GM19025 (cell line): ENCODE data around the gene METTL22.

Source experiments
- ATAC-seq: cut with Tn5 transposase; IDR thresholded peaks from one replicate; pipeline ENCODE4 v1.9.1; 2021; ENCODE audit warnings: mild to moderate bottlenecking, low read depth, moderate library complexity; ENCODE audit not compliant: unreplicated experiment

METTL22 gene

DNA sequence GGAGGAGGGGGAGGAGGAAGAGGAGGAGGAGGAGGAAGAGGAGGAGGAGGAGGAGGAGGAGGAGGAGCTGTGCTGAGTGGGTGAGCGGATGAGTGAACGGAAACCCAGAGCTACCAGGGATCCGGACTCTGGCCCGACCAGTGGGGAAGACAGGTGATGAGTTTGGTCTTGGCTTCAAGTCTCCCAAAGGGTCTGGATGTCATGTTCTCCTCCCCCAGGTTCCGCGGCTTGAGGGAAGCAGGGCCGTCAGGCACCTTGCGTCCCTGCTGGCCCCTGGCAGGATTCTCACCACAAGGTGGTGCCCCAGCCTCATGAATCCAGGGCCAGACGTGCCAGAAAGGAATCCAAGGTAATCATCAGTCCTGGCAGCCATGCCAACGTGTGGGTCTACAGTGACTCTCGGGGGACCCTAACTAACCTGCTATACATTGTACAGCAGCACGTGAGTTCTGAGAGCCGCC is 39.4 kb downstream of the METTL22 start:
- ATAC-seq, result no peak

DNA sequence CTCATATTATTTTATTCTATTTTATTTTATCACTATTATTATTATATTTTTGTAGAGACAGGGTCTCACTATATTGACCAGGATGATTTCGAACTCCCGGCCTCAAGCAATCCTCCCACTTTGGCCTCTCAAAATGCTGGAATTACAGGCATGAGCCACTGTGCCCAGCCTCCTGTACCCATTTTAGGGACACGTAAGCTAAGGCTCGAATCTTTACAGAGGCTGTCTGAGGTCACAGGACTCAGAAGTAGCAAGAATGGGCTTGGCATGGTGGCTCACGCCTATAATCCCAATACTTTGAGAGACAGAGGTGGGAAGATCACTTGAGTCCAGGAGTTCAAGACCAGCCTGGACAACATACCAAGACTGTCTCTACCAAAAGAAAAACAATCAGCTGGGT is 40.2 kb downstream of the METTL22 start:
- no peak for ATAC-seq

DNA sequence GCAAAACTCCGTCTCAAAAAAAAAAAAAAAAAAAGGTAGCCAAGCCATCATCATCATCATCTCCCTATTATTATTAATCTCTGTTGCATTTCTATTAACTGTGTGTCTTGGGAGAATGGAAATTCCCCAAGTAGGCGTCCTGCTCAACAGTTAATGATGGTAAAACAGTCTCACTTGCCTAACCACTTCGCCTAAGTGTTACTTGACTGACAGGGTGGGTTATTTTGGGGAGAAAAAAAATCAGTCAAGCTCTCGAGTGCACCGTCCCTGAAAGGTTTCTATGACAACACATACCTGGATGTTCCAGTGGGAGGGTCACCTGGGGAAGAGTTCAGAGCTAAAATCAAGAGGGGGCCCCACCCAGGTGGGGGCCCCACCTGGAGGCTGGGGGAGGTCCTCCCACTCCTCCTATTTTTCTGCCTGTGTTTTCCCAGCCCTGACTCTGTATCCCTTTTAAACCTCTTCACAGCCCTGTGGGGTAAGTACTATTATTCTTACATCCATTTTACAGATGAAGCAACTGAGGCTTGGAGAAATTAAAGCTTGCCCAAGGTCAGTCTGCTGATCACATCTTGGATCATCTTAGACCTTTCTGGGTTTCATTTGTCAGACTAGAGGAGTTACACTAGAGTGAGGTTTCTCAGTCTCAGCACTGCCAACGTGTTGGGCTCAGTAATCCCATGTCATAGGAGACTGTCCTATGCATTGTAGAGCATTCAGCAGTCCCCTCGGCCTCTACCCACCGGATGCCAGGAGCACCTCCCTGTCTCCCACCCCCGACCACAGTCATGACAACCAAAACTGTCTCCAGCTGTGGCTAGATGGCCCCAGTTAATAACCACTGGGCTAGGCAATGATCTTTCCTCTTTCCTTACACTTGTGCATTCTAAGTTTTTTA is 41.9 kb downstream of the METTL22 start:
- ATAC-seq, result no peak

DNA sequence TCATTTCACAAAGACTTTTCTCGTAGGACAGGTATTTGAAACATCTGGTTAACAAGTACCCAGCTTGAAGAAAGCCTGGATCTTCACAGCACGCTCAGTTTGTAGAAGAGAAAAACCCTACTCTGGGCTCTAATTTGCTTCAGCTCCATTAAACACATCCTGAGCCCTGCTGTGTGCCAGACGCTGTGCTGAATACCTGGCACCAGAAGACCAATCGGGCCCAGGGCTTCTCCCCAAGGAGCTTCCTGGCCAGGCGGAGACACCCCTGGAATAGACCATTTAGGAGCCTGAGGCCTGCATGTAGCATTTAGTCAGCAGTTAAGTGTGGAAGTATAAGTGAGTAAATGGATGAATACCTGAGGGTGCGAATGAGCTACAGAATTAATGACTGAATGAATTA is 44.0 kb downstream of the METTL22 start:
- no peak for ATAC-seq

DNA sequence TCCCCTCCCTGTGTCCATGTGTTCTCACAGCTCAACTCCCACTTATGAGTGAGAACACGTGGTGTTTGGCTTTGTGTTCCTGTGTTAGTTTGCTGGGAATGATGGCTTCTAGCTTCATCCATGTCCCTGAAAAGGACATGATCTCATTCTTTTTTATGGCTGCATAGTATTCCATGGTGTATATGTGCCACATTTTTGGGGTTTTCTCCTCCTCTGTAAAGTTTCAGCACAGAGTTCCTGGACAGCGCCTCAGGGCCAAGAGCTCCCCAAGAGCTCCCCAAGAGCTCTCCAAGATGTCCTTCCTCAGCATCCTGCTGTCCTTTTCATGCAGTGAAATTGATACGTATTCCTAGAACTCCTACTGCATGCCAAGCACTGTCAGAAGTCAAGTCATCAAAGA is 46.0 kb downstream of the METTL22 start:
- no peak for ATAC-seq

DNA sequence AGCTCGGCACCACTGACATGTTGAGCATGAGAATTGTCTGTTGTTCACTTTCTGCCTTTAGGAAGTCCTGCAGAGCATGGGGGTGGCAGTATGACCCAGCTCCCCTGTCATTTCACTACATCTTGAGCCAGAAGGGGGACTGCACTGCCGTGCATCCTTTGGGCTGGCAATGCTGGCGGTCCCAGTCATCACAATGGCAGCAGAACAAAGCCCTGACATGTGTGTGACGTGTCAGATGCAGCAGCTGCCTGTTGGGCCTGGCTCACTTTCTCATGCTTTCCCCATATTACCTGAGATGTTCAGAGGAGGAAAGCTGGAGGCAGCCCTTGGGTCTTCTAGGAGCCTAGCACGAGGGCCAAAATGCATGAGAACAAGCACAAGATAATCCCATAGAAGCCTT is 46.6 kb downstream of the METTL22 start:
- ATAC-seq, result no peak

DNA sequence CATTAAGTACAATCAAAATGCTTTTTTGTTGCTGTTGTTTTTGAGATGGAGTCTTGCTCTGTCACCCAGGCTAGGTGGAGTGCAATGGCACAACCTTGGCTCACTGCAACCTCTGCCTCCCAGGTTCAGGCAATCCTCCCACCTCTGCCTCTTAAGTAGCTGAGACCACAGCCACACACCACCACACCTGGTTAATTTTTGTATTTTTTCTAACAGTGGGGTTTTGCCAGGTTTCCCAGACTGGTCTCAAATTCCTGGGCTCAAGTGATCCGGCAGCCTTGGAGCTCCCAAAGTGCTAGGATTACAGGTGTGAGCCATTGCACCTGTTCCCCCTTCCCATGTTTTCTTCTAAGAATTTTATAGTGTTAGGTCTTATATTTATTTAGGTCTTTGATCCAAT is 48.0 kb downstream of the METTL22 start:
- no peak for ATAC-seq

DNA sequence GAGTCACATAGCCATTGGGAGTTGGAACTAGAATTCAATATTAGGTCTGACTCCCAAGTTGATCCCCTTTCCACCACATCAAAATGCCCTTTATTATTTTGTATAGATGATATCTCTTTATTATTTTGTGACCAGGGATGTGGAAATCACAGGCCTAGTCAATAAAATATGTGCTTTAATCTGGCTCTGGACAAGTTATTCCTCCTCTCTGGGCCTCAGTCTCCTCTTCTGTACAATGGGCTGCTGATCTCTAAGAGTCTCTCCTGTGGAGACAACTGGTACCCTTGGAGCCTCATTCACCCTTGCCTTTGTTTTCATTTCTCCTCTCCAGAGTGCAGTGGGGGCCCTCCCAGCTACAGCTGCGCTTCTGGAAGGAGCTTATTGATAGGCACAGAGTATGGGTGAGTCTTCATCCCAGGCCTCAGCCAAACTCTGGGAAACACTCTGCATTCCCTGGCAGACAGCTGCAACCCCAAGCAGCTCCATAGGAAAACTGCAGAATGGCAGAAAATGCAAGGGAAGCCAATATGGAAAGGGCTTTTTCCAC is 48.6 kb downstream of the METTL22 start:
- ATAC-seq, result no peak

DNA sequence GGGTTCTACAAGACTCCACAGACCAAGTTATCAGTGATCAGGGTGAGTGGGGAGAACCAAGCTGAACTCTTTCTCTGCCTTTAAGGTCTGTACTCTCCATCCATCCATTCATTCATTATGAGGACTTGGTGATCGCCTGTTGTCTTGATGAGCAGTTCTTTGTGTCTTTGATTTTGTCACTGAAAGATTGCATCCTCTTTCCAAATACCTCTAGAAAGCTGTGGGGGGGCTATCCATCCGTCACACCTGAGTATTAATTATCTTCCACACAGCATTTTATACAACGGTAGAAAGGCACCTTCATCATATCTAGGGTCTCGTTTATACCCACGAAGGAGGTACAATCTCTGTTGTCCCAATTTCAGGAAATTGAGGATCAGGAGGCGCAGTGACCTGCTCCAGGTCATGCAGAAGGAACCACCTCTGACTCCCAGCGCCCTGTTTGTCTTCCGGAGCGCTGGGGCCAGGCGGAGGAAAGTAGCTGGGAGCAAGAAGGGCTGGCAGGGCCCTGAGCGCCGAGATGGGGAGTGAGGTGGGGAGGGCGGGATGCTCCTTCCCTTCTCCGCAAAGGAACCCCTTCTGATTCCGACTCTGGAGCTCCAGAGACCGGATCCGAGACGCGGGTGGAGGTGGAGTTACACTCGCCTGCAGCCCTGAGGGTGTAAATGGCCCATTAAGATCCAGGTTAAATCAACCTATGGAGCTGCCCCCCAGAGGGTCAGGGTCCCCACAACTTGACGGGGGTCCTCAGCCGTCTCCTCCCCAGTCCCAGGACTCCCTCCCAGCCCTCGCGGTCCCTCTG is 52.3 kb downstream of the METTL22 start:
- ATAC-seq, result peak; percentile 32

DNA sequence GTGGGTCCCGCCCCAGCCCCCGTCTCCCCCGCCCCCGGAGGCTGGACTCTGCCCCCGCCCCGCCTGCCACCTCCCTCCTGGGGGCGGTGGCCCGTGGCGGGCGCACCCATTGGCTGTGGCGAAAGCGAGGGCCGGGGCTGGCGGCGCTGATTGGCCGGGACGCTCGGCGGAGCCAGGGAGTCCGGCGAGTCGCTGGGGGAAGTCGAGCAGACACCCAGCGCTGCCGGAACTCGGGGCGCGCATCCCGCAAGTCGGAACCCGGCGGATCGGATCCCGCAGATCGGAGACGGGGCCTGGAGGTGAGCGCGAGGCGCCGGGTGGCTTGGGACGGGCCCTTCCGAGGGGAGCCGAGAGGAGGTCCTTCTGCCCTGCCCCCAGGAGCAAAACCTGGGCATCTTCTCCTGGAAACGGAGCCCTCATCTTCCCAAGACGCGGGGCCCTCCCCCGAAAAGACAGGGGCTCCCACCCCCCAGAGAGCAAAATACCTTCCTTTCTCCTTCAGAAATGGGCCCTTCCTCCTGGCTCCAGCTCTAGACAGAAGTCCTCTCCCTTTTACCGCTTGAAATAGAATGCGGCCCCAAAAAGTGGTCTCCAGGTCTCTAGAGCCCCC is 53.0 kb downstream of the METTL22 start, which contains the start of gene ABAT:
Gene ABAT (plus strand): TSS at position 205 of the 610 bp plus-strand sequence. CDS start 61,123 bp downstream, outside the sequence.
- peak; percentile 100 for ATAC-seq

DNA sequence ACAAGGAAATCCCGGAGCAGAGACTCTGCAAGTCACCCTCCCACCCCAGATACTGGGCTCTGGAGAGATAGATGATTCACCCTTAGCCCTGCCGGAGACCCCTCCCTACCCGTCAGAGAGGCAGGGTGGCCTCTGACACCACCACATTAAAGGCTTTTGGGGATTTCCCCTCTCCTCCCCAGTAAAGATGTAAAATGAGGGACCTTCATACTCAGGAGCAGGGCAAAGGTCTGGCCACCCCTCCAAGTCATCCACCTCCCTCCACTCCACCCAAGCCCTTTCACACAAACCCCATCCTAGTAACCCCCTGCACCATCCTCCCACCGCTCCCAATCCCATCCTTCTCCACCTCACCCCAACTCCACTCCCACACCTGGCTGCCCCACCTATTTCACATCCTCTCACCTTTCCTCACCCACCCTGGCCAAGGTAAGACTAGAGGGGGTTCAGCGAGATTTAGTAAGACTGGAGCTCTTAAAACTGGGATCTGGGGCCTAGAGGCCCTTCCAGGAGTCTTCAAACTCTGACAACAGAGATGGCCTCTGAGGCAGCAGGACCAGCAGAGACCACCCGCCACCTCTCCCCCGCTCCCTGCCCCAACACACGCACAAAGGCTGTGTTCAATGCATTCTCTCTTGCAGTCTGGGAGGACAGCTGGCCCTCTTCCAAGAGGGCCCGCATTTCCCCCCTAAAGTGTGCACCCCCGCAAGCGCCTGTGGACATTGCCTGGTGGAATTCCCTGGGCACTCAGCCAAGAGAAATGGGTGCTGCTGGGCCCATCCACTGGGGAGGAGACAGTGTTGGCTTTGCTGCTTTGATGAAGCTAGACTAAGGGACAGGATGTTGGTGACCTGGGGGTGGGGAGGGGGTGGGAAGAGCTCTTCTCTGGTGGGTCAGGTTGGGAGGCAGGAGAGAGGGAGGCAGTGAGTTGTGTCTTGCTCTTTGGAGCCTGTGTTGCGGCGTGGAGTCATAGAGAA is 54.0 kb downstream of the METTL22 start:
- no peak for ATAC-seq

DNA sequence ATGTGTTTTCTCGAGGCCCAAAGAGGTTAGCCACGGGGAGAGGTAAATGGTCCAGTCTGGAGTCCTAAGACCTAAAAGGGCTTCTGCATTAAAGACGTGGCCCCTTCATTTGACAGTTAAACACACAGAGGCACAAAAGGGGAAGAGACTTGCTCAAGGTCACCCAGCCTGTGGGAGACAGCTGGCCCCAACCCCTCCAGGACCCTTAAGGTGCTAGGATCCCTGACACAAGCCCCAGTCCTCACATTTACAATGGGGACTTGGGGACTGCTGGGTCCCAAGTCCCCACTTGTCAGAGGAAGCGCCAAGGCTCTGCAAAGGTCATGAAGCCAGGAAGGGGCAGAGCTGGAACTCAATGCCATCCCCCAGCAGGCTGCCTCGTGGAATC is 54.7 kb downstream of the METTL22 start:
- no peak for ATAC-seq

DNA sequence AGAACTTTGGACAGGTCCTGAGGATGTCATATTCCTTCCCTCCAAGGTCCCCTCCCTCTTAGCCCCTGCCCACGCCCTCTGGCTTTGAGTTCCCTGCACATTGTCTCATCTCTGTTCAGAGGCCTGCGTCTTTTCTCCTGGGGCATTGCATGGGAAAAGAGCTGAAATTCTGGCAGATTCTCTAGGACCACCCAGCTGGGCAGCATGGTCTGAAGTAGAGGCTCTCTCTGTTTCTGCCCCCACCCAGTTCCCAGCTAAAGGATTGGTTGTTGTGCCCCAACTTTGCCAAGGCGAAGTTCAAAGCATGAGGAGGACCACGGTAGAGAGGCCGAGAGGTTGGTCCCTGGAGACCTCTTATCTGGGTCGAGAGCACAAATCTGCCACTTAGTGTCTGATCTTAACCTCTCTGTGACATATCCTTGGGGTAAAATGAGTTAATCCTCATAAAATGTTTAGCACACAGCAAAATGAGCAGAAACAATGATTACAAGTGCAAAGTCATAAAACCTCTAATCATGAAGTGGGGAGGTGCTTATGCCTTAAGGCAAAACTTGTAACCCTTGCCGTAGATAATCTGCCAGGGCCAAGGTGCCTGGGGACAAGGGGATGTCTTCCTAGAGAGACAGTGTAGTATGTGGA is 55.4 kb downstream of the METTL22 start:
- no peak for ATAC-seq

DNA sequence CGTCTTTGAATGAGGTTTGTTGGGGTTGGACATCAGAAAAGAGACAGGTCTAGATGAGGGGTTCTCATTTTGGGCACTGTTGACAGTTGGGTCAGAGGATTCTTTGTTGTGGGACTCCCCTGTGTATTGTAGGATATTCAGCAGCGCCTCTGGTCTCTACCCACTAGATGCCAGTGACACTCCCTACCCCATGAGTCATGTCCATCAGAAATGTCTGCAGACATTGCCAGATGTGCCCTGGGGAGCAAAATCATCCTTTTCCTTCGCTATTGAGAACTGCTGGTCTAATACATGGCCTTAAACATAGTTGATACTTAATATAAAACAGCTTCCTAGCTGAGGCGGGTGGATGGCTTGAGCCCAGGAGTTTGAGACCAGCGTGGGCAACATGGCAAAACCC is 56.0 kb downstream of the METTL22 start:
- no peak for ATAC-seq

DNA sequence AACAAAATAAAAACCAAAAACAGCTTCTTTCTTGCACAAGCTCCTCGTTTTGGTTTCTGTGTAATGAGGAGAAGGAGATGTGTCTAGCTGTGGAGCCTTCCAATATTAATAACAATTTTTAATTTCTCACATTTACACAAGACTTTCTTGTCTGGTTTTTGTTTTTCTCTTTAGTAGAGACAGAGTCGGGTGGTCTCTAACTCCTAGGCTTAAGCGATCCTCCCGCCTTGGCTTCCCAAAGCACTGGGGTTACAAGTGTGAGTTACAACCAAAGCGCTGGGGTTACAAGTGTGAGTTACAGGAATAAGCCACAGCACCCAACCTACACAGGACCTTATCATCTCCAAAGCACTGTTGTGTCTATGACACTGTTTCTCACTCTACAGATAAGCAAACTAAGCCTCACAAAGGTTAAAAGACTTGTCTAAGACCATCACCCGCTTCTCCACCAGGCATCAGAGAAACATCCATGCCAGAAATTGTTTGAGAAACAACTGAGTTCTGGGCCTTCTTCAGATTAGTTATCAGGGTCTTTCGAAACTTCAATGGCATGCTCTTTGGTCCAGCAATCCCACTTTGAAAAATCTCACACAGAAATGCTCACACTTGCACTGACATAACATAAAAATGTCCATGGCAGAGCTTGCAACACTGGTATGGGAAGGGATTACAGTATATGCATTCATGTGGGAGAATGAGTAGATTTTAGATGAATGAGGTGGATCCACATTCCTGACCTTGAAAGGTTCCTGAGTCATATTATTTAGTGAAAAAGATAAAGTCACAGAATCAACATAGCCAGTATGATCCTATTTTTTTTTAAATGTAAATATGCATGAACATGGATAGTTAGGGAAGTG is 56.8 kb downstream of the METTL22 start:
- ATAC-seq, result no peak

DNA sequence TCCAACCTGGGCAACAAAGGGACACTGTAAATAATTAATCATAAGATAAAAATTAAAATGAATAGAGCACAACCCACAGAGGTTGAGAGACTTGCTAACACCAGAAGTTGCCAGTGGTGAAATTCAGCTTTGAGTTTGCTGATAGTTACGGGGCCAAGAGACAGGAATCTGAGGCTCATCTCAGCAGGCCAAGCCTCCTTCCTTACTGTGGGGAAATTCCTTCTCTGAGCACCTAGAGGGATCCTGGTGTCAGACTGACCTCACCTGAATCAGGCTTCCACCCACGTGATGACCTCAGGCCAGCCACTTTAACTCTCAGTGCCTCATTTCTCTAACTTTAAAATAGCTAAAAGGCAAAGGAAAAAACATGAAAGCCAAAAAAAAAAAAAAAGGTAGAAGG is 57.7 kb downstream of the METTL22 start:
- no peak for ATAC-seq

DNA sequence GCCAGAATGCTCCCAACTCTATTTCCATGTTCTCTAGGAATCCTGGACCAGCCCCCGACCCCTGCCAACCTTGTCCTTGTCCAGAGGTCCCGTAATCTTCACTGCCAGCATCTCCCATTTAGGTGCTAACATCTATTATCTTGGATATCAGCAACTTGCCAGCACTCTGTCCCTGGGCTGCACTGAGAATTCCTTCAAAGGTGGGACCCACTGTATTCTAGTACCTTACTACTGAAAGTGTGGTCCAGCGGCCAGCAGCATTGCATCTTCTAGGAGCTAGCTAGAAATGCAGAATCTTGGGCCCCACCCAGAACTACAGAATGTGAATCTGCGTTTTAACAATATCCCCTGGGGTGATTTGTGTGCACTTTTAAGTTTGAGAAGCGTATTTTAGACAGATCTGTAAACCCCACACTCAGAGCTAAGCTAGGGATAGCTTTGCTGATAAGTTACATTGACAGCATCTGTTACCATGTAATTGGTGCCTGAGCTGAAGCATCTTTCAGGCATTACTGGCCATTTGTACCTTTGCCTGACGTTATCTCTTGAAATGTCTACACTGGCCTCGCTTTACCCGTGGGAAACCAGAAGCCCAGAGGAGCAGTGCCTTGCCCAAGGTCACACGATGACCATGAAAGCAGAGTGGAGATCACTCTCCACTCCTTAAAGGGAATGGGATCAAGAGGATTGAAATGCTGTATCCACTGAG is 61.2 kb downstream of the METTL22 start:
- ATAC-seq, result no peak

DNA sequence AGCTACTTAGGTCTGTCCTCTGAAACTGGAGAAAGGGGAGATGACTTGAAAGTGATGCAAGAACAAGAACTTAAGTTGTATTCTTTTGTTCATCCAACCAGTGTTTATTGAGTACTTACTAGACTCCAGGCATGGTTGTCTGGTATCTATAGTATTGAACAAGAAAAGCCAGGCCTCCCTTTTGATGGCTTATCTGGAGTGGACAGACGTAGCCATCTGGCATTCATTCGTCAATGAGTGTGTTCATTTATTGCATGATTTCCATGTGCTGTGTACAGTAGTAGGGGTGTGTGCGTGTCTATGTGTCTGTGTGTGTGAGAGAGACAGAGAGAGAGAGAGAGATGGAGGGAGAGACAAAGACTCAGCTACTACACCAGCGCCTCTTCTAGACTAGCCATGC is 62.1 kb downstream of the METTL22 start:
- ATAC-seq, result no peak
